CD4-positive, alpha-beta T cell treated with Interferon alpha-2 for 1 hour (primary cell): Measurements from ENCODE around the gene TSPAN33.
"Not testable (repeated sequence)": the region's sequence is repeated elsewhere in the genome, so short reads cannot be mapped to it uniquely, and the experiment has no call there.

Source experiments
- DNase-seq, 2 donors: peaks; one replicate each; pipeline ENCODE4 v3.0.0-alpha.2; 2020 to 2022

TSPAN33 gene

GRCh38 chr7:129210256-129210988 is 65.9 kb downstream of the TSPAN33 start:
- peak; percentile 55 to 57 for DNase-seq

GRCh38 chr7:129210989-129211312 is 66.4 kb downstream of the TSPAN33 start:
- no peak for DNase-seq

DNA sequence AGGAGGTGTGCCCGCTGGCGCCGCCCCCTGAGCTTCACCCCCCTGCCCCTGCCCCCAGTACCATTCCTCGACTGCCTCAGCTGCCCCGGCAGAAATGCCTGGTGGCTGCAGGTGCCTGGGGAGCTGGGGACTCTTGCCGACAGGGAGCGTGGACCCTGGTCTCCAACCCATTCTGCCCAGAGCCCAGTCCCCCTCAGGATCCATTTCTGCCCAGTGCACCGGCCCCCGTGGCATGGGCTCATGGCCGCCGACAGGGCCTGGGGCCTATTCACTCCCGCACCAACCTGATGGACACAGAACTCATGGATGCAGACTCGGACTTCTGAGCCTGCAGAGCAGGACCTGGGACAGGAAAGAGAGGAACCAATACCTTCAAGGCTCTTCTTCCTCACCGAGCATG is 67.6 kb downstream of the TSPAN33 start:
- no peak for DNase-seq

GRCh38 chr7:129212596-129212995 is 68.1 kb downstream of the TSPAN33 start:
- no peak for DNase-seq

GRCh38 chr7:129213828-129214227 is 69.3 kb downstream of the TSPAN33 start:
- DNase-seq, result no peak

DNA sequence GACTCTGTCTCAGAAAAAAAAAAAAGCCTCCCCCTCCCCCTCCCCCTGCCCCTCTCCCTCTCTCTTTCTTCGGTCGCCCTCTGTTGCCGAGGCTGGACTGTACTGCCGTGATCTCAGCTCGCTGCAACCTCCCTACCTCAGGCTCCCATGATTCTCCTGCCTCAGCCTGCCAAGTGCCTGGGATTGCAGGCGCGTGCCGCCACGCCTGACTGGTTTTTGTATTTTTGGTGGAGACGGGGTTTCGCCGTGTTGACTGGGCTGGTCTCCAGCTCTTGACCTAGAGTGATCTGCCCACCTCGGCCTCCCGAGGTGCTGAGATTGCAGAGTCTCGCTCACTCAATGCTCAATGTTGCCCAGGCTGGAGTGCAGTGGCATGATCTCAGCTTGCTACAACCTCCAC is 71.2 kb downstream of the TSPAN33 start:
- DNase-seq, result not testable (repeated sequence)

GRCh38 chr7:129216101-129216715 is 71.7 kb downstream of the TSPAN33 start:
- not testable (repeated sequence) for DNase-seq

DNA sequence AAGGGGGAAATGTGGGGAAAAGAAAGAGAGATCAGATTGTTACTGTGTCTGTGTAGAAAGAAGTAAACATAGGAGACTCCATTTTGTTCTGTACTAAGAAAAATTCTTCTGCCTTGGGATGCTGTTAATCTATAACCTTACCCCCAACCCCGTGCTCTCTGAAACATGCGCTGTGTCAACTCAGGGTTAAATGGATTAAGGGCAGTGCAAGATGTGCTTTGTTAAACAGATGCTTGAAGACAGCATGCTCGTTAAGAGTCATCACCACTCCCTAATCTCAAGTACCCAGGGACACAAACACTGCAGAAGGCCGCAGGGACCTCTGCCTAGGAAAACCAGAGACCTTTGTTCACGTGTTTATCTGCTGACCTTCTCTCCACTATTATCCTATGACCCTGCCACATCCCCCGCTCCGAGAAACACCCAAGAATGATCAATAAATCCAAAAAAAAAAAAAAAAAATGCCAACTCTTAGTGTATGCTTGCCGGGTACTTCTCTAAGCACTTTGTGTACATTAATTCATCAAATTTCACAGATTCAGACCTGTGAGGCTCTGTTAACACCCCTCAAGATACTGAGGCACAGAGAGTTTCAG is 72.4 kb downstream of the TSPAN33 start:
- not testable (repeated sequence) for DNase-seq

GRCh38 chr7:129218514-129219062 is 74.1 kb downstream of the TSPAN33 start:
- peak; percentile 76 to 85 for DNase-seq

- DNase-seq, result not testable (repeated sequence)
These were observed 74.7 kb downstream of the TSPAN33 start for GRCh38 chr7:129219166-129219565.
